OCI-LY1 (cell line): ENCODE measurements around the gene DNAJB7.
"Not testable (repeated sequence)": the region's sequence is repeated elsewhere in the genome, so short reads cannot be mapped to it uniquely, and the experiment has no call there.

Experiments
- H2AFZ ChIP-seq: fragments of 200-600 bp; sonication (generic), shearing (Covaris generic); 2 replicates; pipeline ENCODE4 v1.6.0; 2014; ENCODE audit warnings: antibody characterized with exemption, mild to moderate bottlenecking, low read length
- H3F3A ChIP-seq: fragments of 200-600 bp; sonication (generic), shearing (Covaris generic); 2 replicates; pipeline ENCODE4 v1.6.0; 2014; ENCODE audit warnings: mild to moderate bottlenecking, antibody characterized with exemption, low read length, moderate library complexity; ENCODE audit not compliant: insufficient read depth
- H3K27ac ChIP-seq: fragments of 200-600 bp; sonication (generic); 2 replicates; pipeline ENCODE4 v1.5.1; 2014; ENCODE audit warnings: low read length, mixed run types, mild to moderate bottlenecking, low read depth; ENCODE audit not compliant: poor library complexity, severe bottlenecking
- H3K27me3 ChIP-seq: fragments of 200-600 bp; sonication (generic); 2 replicates; pipeline ENCODE4 v1.6.0; 2014; ENCODE audit warnings: antibody characterized with exemption, mild to moderate bottlenecking, low read length, moderate library complexity; ENCODE audit not compliant: insufficient read depth
- H3K36me3 ChIP-seq: fragments of 200-600 bp; sonication (generic); 2 replicates; pipeline ENCODE4 v1.6.1; 2014; ENCODE audit warnings: mild to moderate bottlenecking, antibody characterized with exemption, low read length, moderate library complexity, mixed read lengths; ENCODE audit not compliant: insufficient read depth
- H3K4me1 ChIP-seq: fragments of 200-600 bp; sonication (generic); 2 replicates; pipeline ENCODE4 v1.5.1; 2014; ENCODE audit warnings: mild to moderate bottlenecking, low read length, moderate library complexity; ENCODE audit not compliant: insufficient read depth, severe bottlenecking
- H3K4me2 ChIP-seq: fragments of 200-600 bp; sonication (generic), shearing (Covaris generic); 2 replicates; pipeline ENCODE4 v1.6.1; 2014; ENCODE audit warnings: low read length
- H3K4me3 ChIP-seq: fragments of 200-600 bp; sonication (generic); 2 replicates; pipeline ENCODE4 v1.5.1; 2014; ENCODE audit warnings: low read length, low read depth, mild to moderate bottlenecking, mixed read lengths; ENCODE audit not compliant: poor library complexity, severe bottlenecking
- H3K79me2 ChIP-seq: fragments of 200-600 bp; shearing (Covaris generic); 2 replicates; pipeline ENCODE4 v1.6.1; 2016; ENCODE audit warnings: mixed run types, low read length, mixed read lengths; ENCODE audit not compliant: insufficient read depth
- H3K9ac ChIP-seq: fragments of 200-600 bp; sonication (generic), shearing (Covaris generic); 2 replicates; pipeline ENCODE4 v1.6.1; 2014; ENCODE audit warnings: mild to moderate bottlenecking, low read length, mixed read lengths
- H3K9me2 ChIP-seq: fragments of 200-600 bp; sonication (generic), shearing (Covaris generic); 2 replicates; pipeline ENCODE4 v1.6.1; 2014; ENCODE audit warnings: low read depth, mild to moderate bottlenecking, low read length, mixed read lengths
- H3K9me3 ChIP-seq: fragments of 200-600 bp; shearing (Covaris generic); 2 replicates; pipeline ENCODE4 v1.6.1; 2014; ENCODE audit warnings: low read length, mixed read lengths
- H4K20me1 ChIP-seq: fragments of 200-600 bp; sonication (generic), shearing (Covaris generic); 2 replicates; pipeline ENCODE4 v1.6.0; 2016; ENCODE audit warnings: mild to moderate bottlenecking, low read length; ENCODE audit not compliant: insufficient read depth
- EZH2 ChIP-seq: fragments of 200-600 bp; sonication (generic), shearing (Covaris generic); IDR thresholded peaks from 2 replicates; pipeline ENCODE4 v1.8.0; 2017; ENCODE audit warnings: borderline replicate concordance, mixed run types, mild to moderate bottlenecking, antibody characterized with exemption, low read length, moderate library complexity, mixed read lengths
- TF ChIP-seq, protein P1 (sequence below): fragments of 200-600 bp; sonication (generic), shearing (Covaris generic); IDR thresholded peaks from 2 replicates; pipeline ENCODE4 v1.5.1; 2017; ENCODE audit warnings: mild to moderate bottlenecking, antibody characterized with exemption, low read length, moderate library complexity, mixed read lengths

Gene DNAJB7

DNA sequence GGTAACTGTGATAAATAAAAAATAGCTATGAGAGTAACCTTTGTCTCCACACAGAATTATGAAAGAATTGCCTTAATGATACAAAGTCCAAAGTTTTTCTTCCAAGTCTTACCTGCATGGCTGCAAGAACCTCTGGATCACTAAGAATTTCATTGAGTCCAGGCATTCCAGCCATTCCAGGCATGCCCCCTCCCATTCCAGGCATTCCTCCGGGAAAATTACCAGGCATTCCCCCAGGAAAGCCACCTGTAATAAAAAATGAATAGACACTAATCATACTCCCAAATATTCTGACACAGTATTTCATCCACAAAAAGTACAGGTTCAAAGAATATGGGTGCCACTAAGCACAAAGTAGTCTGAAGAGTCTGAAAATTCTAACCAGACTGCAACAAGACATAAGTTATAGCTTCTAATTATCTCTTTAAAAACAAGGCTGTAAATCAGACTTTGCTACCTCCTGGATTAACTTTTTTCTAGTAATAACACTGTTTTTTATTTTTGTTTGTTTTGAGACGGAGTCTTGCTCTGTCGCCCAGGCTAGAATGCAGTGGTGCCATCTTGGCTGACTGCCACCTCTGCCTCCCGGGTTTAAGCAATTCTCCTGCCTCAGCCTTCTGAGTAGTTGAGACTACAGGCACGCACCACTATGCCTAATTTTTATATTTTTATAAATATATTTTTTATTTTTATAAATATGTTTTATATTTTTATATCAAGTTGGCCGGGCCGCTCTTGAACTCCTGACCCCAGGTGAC, 34.8 kb downstream of the DNAJB7 start:
- Histone ChIP-seq H3F3A (peaks cover 11% of the 10 kb centered on the region), H2AFZ (no peak overlapping the region), H3K9me3 (no peaks in the 10 kb centered on the region), H3K9ac (no peak overlapping the region), H3K27me3 (no peaks in the 10 kb centered on the region), H3K27ac (no peak overlapping the region), H3K9me2 (no peaks in the 10 kb centered on the region), H3K36me3 (peaks cover 81% of the 10 kb centered on the region), H3K4me1 (no peaks in the 10 kb centered on the region), H3K4me2 (no peak overlapping the region), H3K4me3 (no peak overlapping the region), H4K20me1 (no peaks in the 10 kb centered on the region), H3K79me2 (no peaks in the 10 kb centered on the region)
- TF ChIP-seq EZH2 = no peak
- TF ChIP-seq, protein P1, sequence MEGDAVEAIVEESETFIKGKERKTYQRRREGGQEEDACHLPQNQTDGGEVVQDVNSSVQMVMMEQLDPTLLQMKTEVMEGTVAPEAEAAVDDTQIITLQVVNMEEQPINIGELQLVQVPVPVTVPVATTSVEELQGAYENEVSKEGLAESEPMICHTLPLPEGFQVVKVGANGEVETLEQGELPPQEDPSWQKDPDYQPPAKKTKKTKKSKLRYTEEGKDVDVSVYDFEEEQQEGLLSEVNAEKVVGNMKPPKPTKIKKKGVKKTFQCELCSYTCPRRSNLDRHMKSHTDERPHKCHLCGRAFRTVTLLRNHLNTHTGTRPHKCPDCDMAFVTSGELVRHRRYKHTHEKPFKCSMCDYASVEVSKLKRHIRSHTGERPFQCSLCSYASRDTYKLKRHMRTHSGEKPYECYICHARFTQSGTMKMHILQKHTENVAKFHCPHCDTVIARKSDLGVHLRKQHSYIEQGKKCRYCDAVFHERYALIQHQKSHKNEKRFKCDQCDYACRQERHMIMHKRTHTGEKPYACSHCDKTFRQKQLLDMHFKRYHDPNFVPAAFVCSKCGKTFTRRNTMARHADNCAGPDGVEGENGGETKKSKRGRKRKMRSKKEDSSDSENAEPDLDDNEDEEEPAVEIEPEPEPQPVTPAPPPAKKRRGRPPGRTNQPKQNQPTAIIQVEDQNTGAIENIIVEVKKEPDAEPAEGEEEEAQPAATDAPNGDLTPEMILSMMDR = no peak

- not testable (repeated sequence) for H3K9me3 ChIP-seq, H3K4me3 ChIP-seq, H2AFZ ChIP-seq, H3K4me2 ChIP-seq, H3K9me2 ChIP-seq, H3K4me1 ChIP-seq, H3K27me3 ChIP-seq, H3K27ac ChIP-seq, H4K20me1 ChIP-seq, H3K79me2 ChIP-seq, H3K9ac ChIP-seq
- Histone ChIP-seq H3F3A (peaks cover 11% of the 10 kb centered on the region), H3K36me3 (peaks cover 73% of the 10 kb centered on the region)
Observed at GRCh38 chr22:40826292-40826691, 35.6 kb downstream of the DNAJB7 start.

GRCh38 chr22:40823426-40823825, 38.5 kb downstream of the DNAJB7 start:
- H3K9ac ChIP-seq = no peak overlapping the region
- no peaks in the 10 kb centered on the region for H3K9me3 ChIP-seq
- H4K20me1 ChIP-seq = no peaks in the 10 kb centered on the region
- H3K27me3 ChIP-seq = no peaks in the 10 kb centered on the region
- 0 out of 2 replicates have a peak, but pooled peaks cover 6% of the 10 kb centered on the region for H3K79me2 ChIP-seq
- H3K36me3 ChIP-seq = peaks cover 46% of the 10 kb centered on the region
- H3K9me2 ChIP-seq = no peaks in the 10 kb centered on the region
- H3K27ac ChIP-seq = no peak overlapping the region
- TF ChIP-seq, protein P1 = no peak
- TF ChIP-seq EZH2 = no peak
- H3K4me1 ChIP-seq = peaks cover 15% of the 10 kb centered on the region
- H2AFZ ChIP-seq = no peak overlapping the region
- H3K4me3 ChIP-seq = no peak overlapping the region
- H3F3A ChIP-seq = peaks cover 11% of the 10 kb centered on the region
- no peak overlapping the region for H3K4me2 ChIP-seq

DNA sequence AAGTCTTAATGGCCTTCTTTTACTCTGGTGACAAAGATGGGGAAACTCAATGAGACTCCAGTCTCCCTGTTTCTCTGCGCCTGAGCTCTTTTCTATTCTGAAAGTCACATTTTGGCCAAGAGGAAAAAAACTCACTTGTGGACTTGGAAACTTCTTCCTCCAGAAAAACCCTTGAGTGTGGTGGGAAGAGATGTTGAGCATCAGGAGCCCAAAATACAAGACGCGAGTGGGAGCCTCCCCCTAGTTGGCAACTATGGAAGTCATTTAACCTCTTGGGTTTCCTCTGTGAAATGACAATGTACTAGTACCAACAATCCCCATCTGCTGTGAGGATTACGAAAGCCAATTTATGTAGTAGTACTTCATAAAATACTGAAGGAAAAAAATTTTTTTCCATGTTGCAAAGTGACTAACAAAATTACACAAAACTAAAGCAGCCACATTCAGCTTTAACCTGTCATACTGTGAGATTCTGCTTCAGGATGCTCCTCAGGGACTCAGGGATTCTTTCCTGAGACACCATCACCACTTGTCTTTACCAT, 42.2 kb downstream of the DNAJB7 start:
- H3K9me2 ChIP-seq = no peaks in the 10 kb centered on the region
- H4K20me1 ChIP-seq = no peaks in the 10 kb centered on the region
- peak overlapping the region; percentile 93 for H3K9ac ChIP-seq
- peak overlapping the region; percentile 98 for H3K4me3 ChIP-seq
- peaks cover 39% of the 10 kb centered on the region for H3K79me2 ChIP-seq
- no peaks in the 10 kb centered on the region for H3K27me3 ChIP-seq
- H3K27ac ChIP-seq = peak overlapping the region; percentile 54
- TF ChIP-seq, protein P1 = no peak
- TF ChIP-seq EZH2 = no peak
- peaks cover 39% of the 10 kb centered on the region for H3K36me3 ChIP-seq
- no peaks in the 10 kb centered on the region for H3K9me3 ChIP-seq
- H3F3A ChIP-seq = peaks cover 11% of the 10 kb centered on the region
- peak overlapping the region; percentile 97 for H3K4me2 ChIP-seq
- peak overlapping the region; percentile 71; the same call in 1 of the 2 replicates for H2AFZ ChIP-seq
- H3K4me1 ChIP-seq = peaks cover 33% of the 10 kb centered on the region
